Eye (tissue), 1 donor: ENCODE results near the gene NPAS3.

Experiments
- DNase-seq: peaks from one replicate; pipeline ENCODE4 v3.0.0-alpha.2; 2015

NPAS3 gene

DNA sequence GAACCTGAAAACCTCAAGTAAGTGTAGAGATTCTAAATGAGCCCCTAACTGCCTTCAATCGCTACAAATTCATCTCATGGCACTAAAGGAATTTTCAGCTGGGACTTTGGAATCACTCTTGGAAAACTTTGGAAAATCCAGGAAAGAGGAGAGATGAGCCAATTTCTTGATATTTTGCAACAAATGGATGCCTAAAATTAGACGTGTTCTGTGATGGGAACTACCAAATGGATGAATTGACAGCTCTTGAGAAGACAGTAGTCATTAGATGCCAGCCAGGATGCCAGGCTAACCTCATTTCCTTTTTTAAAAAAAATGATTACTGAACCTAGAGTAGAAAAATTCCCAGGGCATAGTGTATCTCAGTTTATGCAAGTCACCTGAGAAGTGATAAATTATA, 78.3 kb downstream of the NPAS3 start:
- DNase-seq = no peak

DNA sequence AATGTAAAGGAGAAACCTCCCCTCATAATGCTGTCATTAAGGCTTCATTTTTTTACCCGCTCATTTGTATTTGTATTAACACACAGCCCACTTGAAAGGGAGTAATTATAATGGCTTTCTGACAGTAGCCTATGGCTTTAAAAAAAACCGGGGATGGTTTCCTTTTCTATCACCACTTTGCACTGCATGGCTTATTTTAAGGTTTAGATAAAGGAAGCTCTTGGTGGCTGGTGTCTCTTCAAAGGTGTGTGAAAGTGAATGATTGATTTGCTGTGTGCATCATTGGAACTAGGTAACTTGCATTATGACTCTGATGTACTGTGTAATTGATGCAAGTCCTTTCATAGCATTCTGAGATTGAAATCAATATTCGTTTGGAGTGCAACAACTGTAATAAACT, 80.7 kb downstream of the NPAS3 start:
- no peak for DNase-seq

DNA sequence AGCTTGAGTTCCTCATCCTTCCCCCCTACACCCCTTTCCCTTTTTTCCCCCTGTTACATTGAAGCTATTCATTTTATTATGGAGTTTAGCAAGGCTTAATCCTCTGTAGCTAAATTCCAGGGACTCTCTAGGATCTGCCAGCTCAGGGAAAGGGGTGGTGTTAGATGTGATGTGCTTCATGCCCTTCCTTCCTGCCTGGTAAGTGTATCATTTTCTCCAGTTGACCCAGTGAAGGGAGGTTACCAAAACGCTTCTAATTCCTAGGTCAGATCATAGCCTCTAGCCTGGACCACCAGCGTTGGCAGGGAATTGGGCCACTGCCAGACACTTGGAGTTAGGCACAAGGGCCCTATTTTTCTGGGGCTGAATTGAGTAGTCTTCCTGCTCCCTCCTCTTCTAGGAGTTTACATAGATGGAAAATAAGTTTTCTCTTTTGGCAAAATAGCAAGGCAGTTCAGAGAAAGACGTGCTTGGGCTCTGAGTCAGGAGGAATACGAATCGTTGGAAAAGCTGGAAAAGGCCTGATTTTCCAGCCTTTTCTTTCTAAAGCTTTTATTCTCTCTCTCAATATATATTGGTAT, 88.3 kb downstream of the NPAS3 start:
- DNase-seq = peak; percentile 33

- no peak for DNase-seq
Observed at GRCh38 chr14:33029511-33029910, 90.8 kb downstream of the NPAS3 start.

- peak; percentile 57 for DNase-seq
Observed at GRCh38 chr14:33030386-33030785, 91.7 kb downstream of the NPAS3 start.

GRCh38 chr14:33035416-33036194, 96.9 kb downstream of the NPAS3 start:
- DNase-seq = no peak

- peak; percentile 79 for DNase-seq
Observed at GRCh38 chr14:33039311-33039710, 100.6 kb downstream of the NPAS3 start.

DNA sequence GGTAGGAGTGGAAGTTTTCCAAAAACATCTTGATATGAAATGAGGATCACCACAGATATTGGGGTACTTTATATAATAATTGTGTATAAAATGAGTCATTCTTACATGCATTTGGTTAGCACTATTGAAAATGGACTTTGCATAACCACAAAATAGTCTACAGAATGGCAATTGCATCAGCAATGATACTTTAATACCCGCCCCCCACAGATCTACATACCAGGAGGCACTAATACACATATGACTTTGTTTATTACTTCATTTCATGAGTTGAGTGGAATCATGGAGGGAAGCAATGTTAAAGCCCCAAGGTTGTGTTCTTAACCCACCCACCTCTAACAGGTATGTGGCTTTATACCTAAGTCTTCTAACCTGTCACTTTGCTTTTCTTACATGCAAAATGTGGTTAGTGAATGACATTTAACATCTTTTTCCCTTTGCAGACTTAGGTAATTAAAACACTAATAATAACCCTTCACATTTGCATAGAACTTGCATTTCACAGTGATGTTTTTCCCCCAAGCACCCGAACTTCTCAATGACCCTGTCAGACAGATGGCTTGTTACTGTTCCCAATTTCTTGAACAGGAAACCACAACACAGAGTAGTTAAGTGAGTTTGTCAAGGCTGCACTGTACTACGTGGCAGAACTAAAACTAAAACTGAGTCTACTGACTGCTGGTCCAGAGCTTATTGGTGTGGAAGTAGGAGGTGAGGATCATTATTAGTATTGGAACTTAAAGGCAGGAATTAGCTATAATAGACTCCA, 101.9 kb downstream of the NPAS3 start:
- no peak for DNase-seq

DNA sequence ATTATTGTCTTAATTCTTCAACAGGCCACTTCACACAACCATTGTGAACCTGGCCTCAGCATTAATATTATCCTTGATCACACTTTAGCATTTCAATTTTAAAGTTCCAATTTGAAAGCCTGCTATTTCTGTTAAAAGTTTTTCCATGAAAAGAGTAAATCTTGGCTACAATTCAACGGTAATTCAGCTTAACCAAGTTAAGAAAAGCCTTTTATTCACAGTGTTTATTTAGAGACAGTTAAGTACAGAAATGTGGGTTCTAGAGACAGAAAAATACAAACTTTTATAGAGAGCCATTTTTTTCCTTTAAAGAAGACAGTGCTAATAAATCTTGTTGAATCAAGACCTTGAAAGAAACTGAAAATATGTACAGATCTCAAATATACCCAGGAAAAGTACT, 103.9 kb downstream of the NPAS3 start:
- DNase-seq = no peak

DNA sequence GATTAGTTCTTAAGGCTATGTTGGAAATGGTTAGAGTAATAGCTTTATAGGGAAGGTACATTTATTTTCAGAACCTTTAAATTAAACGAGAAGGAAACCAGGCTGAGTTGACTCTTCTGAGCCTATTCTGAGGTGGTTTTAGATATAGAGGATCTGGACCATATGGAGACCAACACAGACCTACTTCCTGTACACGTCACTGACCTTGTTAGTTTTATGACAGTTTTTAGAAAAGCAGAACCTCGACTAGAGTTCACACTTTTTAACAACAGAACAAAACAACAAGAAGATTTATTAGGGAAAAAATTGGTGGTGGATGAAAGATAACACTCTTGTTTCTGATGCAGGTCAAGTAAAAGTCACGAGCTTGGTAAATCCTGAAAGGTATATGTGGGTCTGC, 107.1 kb downstream of the NPAS3 start:
- no peak for DNase-seq

DNA sequence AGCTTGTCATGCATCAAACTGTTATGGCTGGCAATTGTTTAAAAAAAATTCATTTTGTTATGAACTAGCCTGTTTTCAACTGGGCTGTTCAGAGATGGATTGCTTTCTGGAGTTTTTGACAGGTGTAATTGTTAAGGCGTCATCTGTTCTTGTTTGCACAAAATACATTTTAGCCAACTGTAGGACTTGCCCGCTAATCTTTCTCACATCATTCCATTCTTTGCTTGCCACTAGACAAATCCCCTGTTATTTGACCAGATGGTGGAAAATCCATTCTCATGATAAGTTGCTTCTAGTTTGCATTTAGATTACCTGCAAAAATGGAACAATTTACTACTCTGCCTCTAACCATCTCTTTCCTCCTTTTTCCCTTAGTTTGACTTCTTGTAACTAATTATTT, 114.3 kb downstream of the NPAS3 start:
- DNase-seq = no peak

DNA sequence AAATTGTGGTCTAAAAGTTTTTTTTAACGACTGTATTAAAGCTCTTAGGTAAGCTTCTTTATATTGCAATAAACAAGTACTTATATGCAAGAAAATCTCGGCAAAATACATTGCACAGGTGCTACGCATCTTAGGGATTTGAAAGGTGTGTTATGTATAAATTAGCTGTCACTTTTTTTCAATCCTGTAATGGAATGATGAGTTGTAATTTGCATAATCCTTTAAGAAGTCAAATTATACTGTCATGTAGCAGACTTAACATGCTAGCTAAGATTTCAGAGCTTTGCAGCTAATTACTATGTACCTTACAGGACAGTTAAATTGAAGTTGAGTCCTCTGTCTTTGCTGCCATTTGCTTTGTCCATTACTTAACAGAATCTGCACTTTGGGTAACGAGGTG, 117.5 kb downstream of the NPAS3 start:
- DNase-seq = no peak

- no peak for DNase-seq
Observed at GRCh38 chr14:33057585-33057984, 118.9 kb downstream of the NPAS3 start.

DNA sequence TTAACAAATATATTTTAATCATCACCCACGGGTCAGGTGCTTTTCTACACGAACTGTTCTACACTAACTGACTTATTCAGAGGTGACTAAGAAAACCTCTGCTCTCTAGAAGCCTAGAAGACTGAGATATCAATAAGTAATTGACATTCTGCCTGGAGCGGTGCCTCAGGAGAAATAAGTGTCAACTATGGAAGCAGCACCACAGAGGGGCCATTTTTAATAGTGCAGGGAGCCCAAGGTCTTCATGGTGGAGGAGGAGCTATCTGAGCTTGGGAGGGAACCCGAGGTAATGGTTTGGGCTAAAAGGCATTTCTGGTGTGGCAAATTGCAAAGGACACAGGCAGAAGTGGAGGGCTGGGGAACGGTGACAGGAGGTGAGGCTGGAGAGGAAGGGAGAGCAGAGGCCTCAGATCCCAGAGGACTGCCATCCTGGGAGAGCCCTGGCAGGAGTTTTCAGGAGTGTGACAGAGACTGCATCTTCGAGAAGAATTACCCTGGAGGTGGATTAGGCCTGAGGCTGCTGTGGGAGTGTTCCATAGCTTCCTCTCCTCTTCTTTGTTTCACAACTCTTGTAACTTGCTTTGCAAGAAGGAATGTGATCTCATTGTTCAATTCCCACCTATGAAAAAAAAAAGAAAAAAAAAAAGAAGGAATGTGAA, 123.1 kb downstream of the NPAS3 start:
- DNase-seq = peak; percentile 34

- no peak for DNase-seq
Observed at GRCh38 chr14:33062476-33062875, 123.8 kb downstream of the NPAS3 start.

DNA sequence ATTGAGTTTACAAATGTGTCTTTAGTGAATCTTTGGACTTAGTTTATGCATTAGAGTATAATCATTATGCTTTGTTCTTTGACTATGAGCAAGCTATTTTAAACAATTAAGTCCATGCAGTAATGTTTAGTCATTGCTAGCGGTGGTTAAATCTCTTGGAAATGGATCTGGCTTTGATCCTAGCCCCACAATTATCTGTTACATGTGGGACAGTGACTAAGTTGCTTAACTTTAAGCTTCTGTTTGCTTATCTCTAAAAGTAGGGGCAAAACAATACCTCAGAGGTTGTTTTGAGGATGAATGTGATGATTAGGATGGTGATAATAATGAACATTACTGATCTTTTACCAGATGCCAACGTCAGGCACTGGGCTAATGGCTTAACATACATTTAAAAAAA, 124.2 kb downstream of the NPAS3 start:
- DNase-seq = no peak

DNA sequence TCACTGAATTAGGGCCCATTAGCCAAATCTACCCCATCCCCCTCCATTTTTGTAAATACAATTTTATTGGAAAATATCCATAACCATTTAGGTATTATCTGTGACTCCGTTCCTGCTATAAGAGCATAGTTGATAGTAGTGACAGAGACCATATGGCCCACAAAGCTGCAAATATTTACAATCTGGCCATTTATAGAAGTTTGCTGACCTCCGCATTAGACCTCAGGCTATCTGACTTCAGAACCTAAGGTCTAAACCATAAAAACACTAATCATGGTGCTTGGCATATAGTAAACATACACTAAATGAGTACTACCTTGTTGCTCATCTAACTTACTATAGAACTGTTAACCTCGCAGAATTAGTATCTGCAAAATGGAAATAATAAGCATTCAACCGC, 124.8 kb downstream of the NPAS3 start:
- DNase-seq = no peak

GRCh38 chr14:33065634-33066033, 127.0 kb downstream of the NPAS3 start:
- no peak for DNase-seq

DNA sequence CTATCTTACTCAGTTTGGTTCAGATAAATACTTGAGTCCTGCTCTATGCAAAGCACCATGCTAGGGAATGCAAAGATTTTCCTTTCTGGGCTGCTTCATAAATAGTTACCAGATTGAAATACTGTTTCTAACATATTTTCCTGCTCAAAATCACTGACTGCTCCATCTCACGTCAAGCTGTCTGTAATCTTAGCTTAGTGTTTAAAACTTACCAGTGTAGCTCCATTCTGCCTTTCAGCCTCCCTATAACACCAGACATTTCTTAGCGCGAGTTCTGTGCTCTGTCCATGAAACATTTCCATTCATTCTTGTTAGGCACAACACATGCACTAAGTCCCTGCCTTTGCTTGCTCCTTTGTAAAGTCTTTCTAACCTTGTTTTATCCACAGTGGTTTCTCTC, 129.4 kb downstream of the NPAS3 start:
- DNase-seq = no peak

DNA sequence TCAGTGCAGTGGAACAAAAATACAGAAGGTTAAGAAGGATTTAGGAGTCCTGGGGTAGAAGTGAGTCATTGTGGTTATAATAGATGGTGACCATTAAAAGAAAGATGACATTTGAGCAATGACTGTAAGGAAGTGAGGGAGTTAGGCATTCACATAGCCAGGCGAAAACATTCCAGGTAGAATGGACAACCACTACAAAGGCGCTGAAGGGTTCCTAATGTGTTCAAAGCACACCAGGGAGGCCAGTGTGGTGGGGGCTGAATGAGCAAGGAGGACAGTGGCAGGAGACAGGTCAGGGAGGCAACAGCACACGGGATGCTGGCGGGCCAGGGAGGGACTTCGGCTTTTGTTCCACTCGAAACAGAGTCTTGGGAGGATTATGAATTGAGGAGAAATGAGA, 129.9 kb downstream of the NPAS3 start:
- no peak for DNase-seq

- DNase-seq = no peak
Observed at GRCh38 chr14:33070475-33070874, 131.8 kb downstream of the NPAS3 start.

DNA sequence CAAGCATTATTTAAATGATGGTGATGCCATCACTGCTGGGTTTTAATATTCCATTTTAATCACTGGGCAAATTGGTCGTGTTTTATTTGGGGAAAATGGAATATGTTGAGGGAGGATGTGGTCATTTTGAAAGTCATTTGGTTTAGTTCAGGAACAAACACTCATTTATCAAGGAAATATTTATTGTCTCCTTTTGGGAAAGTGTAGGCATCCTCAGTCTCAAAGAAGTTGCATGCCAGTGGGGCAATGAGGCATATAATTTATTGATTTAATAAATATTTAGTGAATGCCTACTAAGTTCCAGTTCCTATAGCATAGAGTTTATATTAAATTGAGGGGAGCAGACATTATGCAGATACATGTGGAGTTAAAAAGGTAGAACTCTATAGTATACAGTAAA, 134.3 kb downstream of the NPAS3 start:
- DNase-seq = no peak

- no peak for DNase-seq
Observed at GRCh38 chr14:33081259-33081658, 142.6 kb downstream of the NPAS3 start.

GRCh38 chr14:33085799-33086198, 147.1 kb downstream of the NPAS3 start:
- no peak for DNase-seq
